HCT116 (cell line): ENCODE measurements around the gene SIGLEC14. TPM values are rescaled to one million over a fixed set of nuclear protein-coding genes. Genes with fewer than 3 reads are reported as not detected.

Experiments used
- ATAC-seq: fragments of 200-7000 bp; cut with Tn5 transposase; 2 replicates; pipeline ENCODE4 v1.9.1; 2020; ENCODE audit warnings: mild to moderate bottlenecking, moderate library complexity
- BruUV-seq: library from RNA; stranded (reverse); fragments of 400-500 nt; replicated peaks from 2 replicates; lab custom pipeline; 2021; lab: Mats Ljungman, UMichigan
- CTCF ChIA-PET: fragments of 300-600 bp; sonication (Branson Sonifier 250); formaldehyde crosslinking; loops from one replicate; lab custom pipeline; 2021; ENCODE audit warnings: antibody characterized with exemption; lab: Charles Lee
- POLR2A ChIA-PET: fragments of 300-600, 350-600 bp; sonication (Branson Sonifier 250); formaldehyde crosslinking; loops from one replicate; lab custom pipeline; 2021; ENCODE audit warnings: antibody characterized with exemption; lab: Charles Lee
- RAD21 ChIA-PET, 2 experiments: fragments of 300-600 bp; sonication (Branson Sonifier 250); formaldehyde crosslinking; loops; one replicate each; lab custom pipeline; 2023; ENCODE audit warnings: low total read pairs in 2 of 2; ENCODE audit not compliant: uncharacterized antibody in 2 of 2, unreplicated experiment in 2 of 2, low non-redundant PET in 1 of 2; lab: Charles Lee
- DNase-seq: peaks from one replicate; pipeline ENCODE4 v3.0.0-alpha.2; 2010; ENCODE audit warnings: low read depth, low spot score
- H2AFZ ChIP-seq: fragments of 200-600 bp; shearing (Covaris generic), sonication (generic); 2 replicates; pipeline ENCODE4 v1.6.1; 2017; ENCODE audit warnings: low read depth, mixed run types, mixed read lengths, antibody characterized with exemption, low read length; ENCODE audit not compliant: poor library complexity, severe bottlenecking
- H3K27ac ChIP-seq: 2 replicates; pipeline ENCODE4 v1.5.1; 2012; ENCODE audit warnings: low read depth, low read length
- H3K27me3 ChIP-seq: fragments of 200-600 bp; sonication (generic); 2 replicates; pipeline ENCODE4 v1.6.1; 2016; ENCODE audit warnings: mixed run types, low read length, mixed read lengths; ENCODE audit not compliant: insufficient read depth
- H3K36me3 ChIP-seq, 2 experiments: fragments of 200-500 bp in 1 of 2; fragments of 200-600 bp in 1 of 2; sonication (Bioruptor generic) in 1 of 2; sonication (generic) in 1 of 2; 2 replicates each; pipeline versions ENCODE4 v1.5.1 to v1.6.1; 2014 to 2016; ENCODE audit warnings: low read length in 2 of 2, inconsistent platforms in 1 of 2, mixed read lengths in 1 of 2, mixed run types in 1 of 2; ENCODE audit not compliant: insufficient read depth in 2 of 2, control insufficient read depth in 1 of 2
- H3K4me1 ChIP-seq, 2 experiments: fragments of 200-600 bp in 1 of 2; sonication (generic) in 1 of 2; 2 replicates each; pipeline versions ENCODE4 v1.5.1 to v1.6.1; 2012 to 2017; ENCODE audit warnings: low read length in 2 of 2, inconsistent platforms in 1 of 2, mild to moderate bottlenecking in 1 of 2, mixed read lengths in 1 of 2, mixed run types in 1 of 2, moderate library complexity in 1 of 2; ENCODE audit not compliant: insufficient read depth in 2 of 2, control insufficient read depth in 1 of 2
- H3K4me2 ChIP-seq: fragments of 200-600 bp; sonication (generic); 2 replicates; pipeline ENCODE4 v1.6.1; 2017; ENCODE audit warnings: mixed run types, low read length, mixed read lengths
- H3K4me3 ChIP-seq, 2 experiments: fragments of 200-600 bp in 1 of 2; sonication (generic) in 1 of 2; replicated peaks in 1 of 2; 2 replicates each; pipeline ENCODE4 v1.5.1; 2011 to 2016; ENCODE audit warnings: low read length in 2 of 2, control low read depth in 1 of 2, low read depth in 1 of 2, mild to moderate bottlenecking in 1 of 2, mixed read lengths in 1 of 2, mixed run types in 1 of 2
- H3K79me2 ChIP-seq: fragments of 200-600 bp; sonication (generic); 2 replicates; pipeline ENCODE4 v1.6.1; 2017; ENCODE audit warnings: mild to moderate bottlenecking, mixed run types, low read length, moderate library complexity, mixed read lengths; ENCODE audit not compliant: insufficient read depth
- H3K9ac ChIP-seq: fragments of 200-600 bp; sonication (generic); 2 replicates; pipeline ENCODE4 v1.6.1; 2016; ENCODE audit warnings: low read length, mixed read lengths
- H3K9me2 ChIP-seq: fragments of 200-600 bp; sonication (generic), shearing (Covaris generic); 2 replicates; pipeline ENCODE4 v1.6.1; 2017; ENCODE audit warnings: mixed run types, mild to moderate bottlenecking, moderate library complexity; ENCODE audit not compliant: insufficient read depth
- H3K9me3 ChIP-seq, 2 experiments: fragments of 200-500 bp in 1 of 2; fragments of 200-600 bp in 1 of 2; sonication (Bioruptor generic) in 1 of 2; sonication (generic) in 1 of 2; 2 replicates each; pipeline ENCODE4 v1.6.1; 2014 to 2017; ENCODE audit warnings: low read length in 2 of 2, mixed read lengths in 2 of 2, inconsistent platforms in 1 of 2, low read depth in 1 of 2, mild to moderate bottlenecking in 1 of 2, mixed run types in 1 of 2, moderate library complexity in 1 of 2; ENCODE audit not compliant: control insufficient read depth in 1 of 2, insufficient read depth in 1 of 2
- H4K20me1 ChIP-seq: fragments of 200-600 bp; sonication (generic), shearing (Covaris generic); 2 replicates; pipeline ENCODE4 v1.6.1; 2017; ENCODE audit warnings: mixed run types, mild to moderate bottlenecking, moderate library complexity; ENCODE audit not compliant: insufficient read depth
- CEBPB ChIP-seq: IDR thresholded peaks from 2 replicates; pipeline ENCODE4 v1.6.1; 2012; ENCODE audit warnings: low read depth
- EGR1 ChIP-seq: IDR thresholded peaks from 2 replicates; pipeline ENCODE4 v1.6.1; 2012; ENCODE audit warnings: low read depth
- EZH2 ChIP-seq: fragments of 200-600 bp; sonication (generic); IDR thresholded peaks from 2 replicates; pipeline ENCODE4 v1.6.1; 2017; ENCODE audit warnings: antibody characterized with exemption, mixed run types
- RAD21 ChIP-seq: IDR thresholded peaks from 2 replicates; pipeline ENCODE4 v1.6.1; 2012; ENCODE audit warnings: low read depth, mild to moderate bottlenecking
- SP1 ChIP-seq: IDR thresholded peaks from 2 replicates; pipeline ENCODE4 v1.6.1; 2012; ENCODE audit warnings: low read depth
- TCF7L2 ChIP-seq: IDR thresholded peaks from 2 replicates; pipeline ENCODE4 v1.7.0; 2011; ENCODE audit warnings: borderline replicate concordance, inconsistent platforms; ENCODE audit not compliant: insufficient read depth, insufficient read length; ENCODE audit errors: extremely low read depth
- YY1 ChIP-seq: IDR thresholded peaks from 2 replicates; pipeline ENCODE4 v1.6.1; 2011; ENCODE audit warnings: low read length, low read depth, moderate library complexity, mild to moderate bottlenecking; ENCODE audit not compliant: insufficient replicate concordance; ENCODE audit errors: extremely low read depth
- ZFX ChIP-seq: fragments of 450-650 bp; IDR thresholded peaks from 2 replicates; pipeline ENCODE4 v1.6.1; 2017
- intact Hi-C: fragments of 100-400 bp; cut with micrococcal nuclease; formaldehyde crosslinking; loops from 2 replicates; pipeline ENCODE4 v1.10.0; 2022
- total RNA-seq: library from RNA; stranded (reverse); gene quantifications from one replicate; pipeline ENCODE4 v1.2.1, GENCODE V29; 2021; ENCODE audit not compliant: unreplicated experiment
- TF ChIP-seq, protein P1 (sequence below): IDR thresholded peaks from 2 replicates; pipeline ENCODE4 v1.6.1; 2011; ENCODE audit warnings: mild to moderate bottlenecking, low read length, moderate library complexity; ENCODE audit not compliant: insufficient replicate concordance; ENCODE audit errors: extremely low read depth
- TF ChIP-seq, protein P2 (sequence below): IDR thresholded peaks from 2 replicates; pipeline ENCODE4 v1.6.1; 2012
- TF ChIP-seq, protein P3 (sequence below), 3 experiments: fragments of 200-600 bp in 1 of 3; sonication (generic) in 1 of 3; IDR thresholded peaks in 2 of 3; conservative IDR thresholded peaks in 1 of 3; 2 replicates each; pipeline ENCODE4 v1.5.1; 2012 to 2017; ENCODE audit warnings: low read depth in 2 of 3, low read length in 2 of 3, antibody characterized with exemption in 1 of 3, borderline replicate concordance in 1 of 3, control low read depth in 1 of 3, mild to moderate bottlenecking in 1 of 3, mixed read lengths in 1 of 3, mixed run types in 1 of 3, moderate library complexity in 1 of 3; ENCODE audit not compliant: insufficient read depth in 1 of 3

Gene SIGLEC14
- total RNA-seq, 1 experiment from 2014 or later: not detected

DNA sequence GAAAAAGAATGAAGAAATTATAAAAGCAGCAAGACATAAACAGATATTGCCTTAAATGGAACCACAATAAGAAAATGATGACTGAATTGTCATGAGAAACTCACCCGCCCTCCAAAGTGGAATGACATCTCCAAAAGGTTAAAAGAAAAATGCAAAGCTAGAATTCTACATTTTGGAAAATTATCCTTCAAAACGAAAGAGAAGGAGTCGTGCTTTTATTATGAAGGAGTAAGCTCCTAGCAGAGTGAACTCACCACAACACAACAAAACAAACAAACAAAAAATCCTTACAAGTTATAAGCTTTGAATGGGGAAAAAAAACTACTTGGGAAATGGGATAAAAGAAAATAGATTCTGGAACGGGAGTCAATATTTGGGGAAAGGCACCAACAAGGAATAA lies 6.7 kb downstream of the SIGLEC14 start:
- Histone ChIP-seq H3K9me3 (no peaks in the 10 kb centered on the region), H3K4me2 (no peak overlapping the region), H3K9ac (no peak overlapping the region), H3K27me3 (peaks cover 54% of the 10 kb centered on the region), H3K36me3 (no peaks in the 10 kb centered on the region), H3K79me2 (no peaks in the 10 kb centered on the region), H3K4me3 (no peak overlapping the region), H3K27ac (no peak overlapping the region), H3K4me1 (no peaks in the 10 kb centered on the region), H4K20me1 (no peaks in the 10 kb centered on the region), H2AFZ (no peak overlapping the region), H3K9me2 (no peaks in the 10 kb centered on the region)
- CTCF ChIA-PET: interaction anchor here (1.6 kb wide), 1 partner anchor 17 kb away, joined by 7 read pairs; no protein-coding TSS in a partner anchor
- intact Hi-C loops: no loop called here
- TF ChIP-seq EZH2: no peak
- TF ChIP-seq, protein P1, sequence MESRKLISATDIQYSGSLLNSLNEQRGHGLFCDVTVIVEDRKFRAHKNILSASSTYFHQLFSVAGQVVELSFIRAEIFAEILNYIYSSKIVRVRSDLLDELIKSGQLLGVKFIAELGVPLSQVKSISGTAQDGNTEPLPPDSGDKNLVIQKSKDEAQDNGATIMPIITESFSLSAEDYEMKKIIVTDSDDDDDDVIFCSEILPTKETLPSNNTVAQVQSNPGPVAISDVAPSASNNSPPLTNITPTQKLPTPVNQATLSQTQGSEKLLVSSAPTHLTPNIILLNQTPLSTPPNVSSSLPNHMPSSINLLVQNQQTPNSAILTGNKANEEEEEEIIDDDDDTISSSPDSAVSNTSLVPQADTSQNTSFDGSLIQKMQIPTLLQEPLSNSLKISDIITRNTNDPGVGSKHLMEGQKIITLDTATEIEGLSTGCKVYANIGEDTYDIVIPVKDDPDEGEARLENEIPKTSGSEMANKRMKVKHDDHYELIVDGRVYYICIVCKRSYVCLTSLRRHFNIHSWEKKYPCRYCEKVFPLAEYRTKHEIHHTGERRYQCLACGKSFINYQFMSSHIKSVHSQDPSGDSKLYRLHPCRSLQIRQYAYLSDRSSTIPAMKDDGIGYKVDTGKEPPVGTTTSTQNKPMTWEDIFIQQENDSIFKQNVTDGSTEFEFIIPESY: no peak
- TF ChIP-seq, protein P2, sequence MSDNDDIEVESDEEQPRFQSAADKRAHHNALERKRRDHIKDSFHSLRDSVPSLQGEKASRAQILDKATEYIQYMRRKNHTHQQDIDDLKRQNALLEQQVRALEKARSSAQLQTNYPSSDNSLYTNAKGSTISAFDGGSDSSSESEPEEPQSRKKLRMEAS: no peak
- TF ChIP-seq, protein P3, sequence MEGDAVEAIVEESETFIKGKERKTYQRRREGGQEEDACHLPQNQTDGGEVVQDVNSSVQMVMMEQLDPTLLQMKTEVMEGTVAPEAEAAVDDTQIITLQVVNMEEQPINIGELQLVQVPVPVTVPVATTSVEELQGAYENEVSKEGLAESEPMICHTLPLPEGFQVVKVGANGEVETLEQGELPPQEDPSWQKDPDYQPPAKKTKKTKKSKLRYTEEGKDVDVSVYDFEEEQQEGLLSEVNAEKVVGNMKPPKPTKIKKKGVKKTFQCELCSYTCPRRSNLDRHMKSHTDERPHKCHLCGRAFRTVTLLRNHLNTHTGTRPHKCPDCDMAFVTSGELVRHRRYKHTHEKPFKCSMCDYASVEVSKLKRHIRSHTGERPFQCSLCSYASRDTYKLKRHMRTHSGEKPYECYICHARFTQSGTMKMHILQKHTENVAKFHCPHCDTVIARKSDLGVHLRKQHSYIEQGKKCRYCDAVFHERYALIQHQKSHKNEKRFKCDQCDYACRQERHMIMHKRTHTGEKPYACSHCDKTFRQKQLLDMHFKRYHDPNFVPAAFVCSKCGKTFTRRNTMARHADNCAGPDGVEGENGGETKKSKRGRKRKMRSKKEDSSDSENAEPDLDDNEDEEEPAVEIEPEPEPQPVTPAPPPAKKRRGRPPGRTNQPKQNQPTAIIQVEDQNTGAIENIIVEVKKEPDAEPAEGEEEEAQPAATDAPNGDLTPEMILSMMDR (IDR thresholded peaks at IDR 0.05 in 2 of 3, conservative IDR thresholded peaks at IDR 0.05 in 1 of 3; ENCODE audit: borderline replicate concordance in 1 of 3, insufficient read depth in 1 of 3, low read depth in 2 of 3, low read length in 2 of 3): no peak
- TF ChIP-seq TCF7L2: no peak
- no peak for TF ChIP-seq ZFX
- no peak for TF ChIP-seq YY1
- TF ChIP-seq EGR1: no peak
- no peak for TF ChIP-seq RAD21
- TF ChIP-seq CEBPB: no peak
- no peak for TF ChIP-seq SP1
- POLR2A ChIA-PET: no interaction called here
- RAD21 ChIA-PET: no interaction called here
- DNase-seq (no peak), ATAC-seq (no peak)
- BruUV-seq: no TSS peak
